ENCODE results near the gene SLC37A1.
A peak's percentile ranks its signal among the peaks of the same experiment; 100 is the strongest.

The SLC37A1 gene

DNA sequence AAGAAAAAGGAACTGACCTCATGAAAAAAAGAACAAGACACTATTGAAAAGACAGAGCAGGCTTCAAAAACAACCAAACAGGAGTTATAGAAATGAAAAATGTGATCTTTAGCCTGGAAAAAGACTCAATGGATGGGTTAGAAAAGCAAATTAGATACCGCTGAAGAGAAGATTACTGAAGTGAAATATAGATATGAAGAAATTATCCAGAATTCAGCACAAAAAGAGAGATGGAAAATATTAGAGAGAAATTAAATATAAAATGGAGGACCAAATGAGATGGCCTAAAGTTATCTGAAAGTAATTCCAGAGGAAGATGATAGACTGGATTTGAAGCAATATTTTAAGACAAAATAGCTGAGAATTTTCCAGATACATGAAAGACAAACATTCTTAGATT is 63.0 kb downstream of the SLC37A1 start:
- DNase-seq (ENCODE audit: low read depth in 2 of 2), result no peak

DNA sequence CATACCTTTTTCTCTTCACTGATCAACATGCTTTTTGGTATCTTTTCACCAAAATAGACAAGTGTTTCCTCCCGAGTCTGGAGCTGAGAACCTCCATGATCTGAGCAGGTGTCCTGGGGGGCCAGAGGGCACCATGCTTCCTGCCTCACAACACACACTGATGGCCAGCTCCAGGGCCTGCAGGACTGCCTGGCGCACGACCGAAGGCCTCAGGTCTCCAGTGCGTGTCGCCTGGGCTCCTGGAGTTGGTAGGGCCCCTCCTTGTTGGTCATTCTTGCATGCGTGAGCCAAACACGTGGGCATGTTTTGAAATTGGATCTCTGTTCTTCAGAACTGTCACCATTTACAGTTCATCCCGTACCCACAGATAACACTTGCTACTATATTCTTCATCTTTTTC is 64.4 kb downstream of the SLC37A1 start:
- no peak for DNase-seq (ENCODE audit: low read depth in 2 of 2)

DNA sequence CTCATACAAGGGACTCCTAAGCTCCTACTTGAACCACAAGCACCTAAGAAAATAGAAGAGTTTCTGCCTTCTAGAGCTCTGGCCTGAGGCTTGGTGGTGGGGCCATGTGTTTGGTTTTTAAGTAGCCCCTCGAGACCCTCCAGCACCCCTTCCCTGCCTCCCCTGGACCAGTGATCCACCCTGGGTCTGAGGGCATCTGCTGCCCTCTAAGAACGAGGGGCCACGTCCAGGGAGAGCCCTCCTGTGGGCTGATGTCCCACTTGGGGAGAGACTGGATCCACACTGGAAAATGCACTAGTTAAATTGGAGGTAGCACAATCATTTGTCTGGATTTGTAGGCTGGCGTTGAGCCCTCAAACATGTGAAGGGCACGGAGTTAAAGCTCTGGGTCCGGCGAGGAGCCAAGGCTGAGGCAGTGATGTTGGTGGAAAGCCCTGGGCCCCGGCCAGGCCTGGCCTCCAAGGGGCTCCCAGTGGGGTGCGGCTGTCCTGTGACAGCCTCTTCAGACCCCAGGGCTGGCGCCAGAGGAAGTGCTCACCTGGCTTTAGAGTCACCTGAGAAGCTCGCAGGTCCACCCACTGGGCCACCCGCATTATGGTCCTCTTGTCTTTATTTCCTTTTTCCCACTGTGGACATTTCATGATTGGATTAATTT is 65.2 kb downstream of the SLC37A1 start:
- no peak for DNase-seq (ENCODE audit: low read depth in 2 of 2)

DNA sequence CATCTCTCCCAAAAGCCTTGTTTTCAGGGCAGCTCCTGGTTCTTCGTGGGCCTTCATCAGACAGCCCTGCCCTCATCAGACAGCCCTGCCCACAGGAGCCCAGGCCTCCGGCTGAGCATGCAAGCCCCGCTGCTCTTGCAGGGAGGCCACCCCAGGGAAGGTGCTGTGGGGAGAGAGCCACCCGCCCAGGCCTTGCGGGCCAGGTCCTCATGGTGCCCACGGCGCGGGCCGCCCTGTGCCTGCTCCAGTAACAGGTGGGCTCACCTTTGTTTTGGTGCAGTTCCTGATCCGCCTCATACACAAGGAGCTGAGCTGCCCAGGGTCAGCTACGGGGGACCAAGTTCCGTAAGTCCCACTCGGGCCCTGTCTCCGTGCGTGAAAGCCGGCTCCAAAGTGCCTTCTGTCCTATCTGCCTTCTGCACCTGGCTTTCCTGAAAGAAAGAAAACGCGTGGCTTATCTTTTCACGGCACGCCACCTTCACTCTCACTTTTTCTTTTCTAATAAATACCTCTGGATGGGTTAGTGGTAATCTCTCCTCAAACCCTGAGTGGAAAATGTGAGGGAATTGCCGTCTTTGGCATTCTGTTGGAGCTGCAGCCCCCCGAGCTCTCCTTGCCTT is 65.9 kb downstream of the SLC37A1 start:
- DNase-seq (ENCODE audit: low read depth in 2 of 2), result no peak

DNA sequence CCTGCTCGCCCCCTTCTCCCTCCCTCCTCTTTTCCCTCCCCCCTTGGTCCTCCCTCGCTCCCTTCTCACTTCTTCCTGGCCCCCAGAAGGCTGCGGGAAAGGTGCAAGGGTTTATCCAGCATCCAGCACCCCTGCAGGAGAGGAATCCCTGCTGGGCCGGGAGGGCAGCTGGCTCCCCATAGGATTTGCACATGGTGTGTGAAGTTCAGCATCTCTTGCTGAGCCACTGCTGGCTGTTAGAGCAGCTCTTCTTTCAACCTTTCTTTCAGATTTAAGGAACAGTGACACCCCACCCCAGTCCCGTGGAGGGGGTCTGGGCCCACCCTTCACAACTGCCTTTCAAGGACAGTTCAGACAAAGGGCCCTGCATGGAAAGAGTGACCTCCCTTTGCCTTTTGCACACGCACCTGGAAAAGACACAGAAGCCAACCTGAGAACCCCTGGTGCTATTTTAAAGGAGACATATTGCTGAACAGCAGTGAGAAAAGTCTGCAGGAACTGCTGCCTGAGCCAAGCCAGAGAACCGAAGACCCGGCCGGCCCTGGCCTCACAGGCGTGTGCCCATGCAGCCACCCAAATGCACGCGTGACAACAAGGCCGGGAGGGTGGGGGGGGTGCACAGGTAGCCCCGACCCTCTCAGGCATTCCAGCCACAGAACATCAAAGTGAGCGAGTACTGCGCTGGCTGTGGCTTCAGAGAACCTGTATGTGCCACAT is 66.6 kb downstream of the SLC37A1 start:
- DNase-seq (ENCODE audit: low read depth in 2 of 2), result no peak

DNA sequence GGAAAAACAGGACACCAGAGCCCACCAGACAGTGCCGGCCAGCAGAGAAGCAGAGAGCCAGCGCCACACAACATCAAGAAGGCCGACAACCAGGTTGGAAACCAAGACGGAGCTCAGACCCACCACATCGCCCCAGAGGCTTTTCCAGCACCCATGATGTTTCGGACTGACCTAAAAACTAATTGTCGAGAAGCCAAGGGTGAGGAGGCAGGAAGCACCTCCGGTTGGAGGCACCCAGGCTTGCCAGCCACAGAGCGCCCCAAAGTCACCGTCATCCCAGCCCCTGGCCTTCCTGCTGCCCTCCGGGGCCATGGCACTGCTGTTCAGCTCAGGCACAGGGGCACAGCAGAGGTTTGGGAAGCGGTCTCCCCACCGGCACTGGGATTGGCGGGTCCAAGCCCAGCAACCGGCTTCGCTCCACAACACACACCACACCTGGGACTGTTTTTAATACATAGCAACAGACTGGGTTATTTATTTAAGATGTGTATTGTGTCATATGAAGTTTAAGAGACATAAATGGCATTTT is 67.2 kb downstream of the SLC37A1 start:
- DNase-seq (ENCODE audit: low read depth in 2 of 2), result no peak

DNA sequence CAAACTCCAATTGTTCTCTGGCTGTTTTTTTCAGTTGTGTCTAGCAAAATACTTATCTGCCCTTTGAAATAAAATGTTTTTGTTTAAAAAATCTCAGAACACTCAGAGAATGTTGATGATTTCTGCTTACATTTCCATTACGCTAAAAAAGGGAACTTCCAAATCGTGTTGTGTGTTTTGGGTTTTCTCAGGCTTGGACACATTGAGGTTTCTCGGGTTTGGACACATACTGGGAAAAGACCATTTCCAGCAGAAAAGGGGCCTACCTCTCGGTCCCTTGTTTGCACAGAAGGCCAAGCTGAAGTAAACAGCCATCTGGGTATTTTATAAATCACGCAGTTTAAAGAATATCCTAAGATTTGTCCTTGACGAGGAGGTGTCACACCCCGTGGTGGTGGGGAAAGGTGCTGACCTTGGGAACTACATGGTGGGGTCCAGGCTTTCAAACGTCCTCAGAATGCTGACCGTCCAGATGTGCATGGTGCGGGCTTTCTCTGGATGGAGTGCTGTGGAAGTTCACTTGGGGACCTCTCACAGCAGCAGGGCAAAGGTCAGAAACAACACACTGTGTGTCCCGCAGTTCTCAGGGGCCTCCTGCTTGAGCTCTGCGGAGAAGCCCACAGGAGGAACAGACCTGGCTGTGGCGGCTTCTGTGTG is 67.8 kb downstream of the SLC37A1 start:
- DNase-seq (ENCODE audit: low read depth in 2 of 2), result no peak

DNA sequence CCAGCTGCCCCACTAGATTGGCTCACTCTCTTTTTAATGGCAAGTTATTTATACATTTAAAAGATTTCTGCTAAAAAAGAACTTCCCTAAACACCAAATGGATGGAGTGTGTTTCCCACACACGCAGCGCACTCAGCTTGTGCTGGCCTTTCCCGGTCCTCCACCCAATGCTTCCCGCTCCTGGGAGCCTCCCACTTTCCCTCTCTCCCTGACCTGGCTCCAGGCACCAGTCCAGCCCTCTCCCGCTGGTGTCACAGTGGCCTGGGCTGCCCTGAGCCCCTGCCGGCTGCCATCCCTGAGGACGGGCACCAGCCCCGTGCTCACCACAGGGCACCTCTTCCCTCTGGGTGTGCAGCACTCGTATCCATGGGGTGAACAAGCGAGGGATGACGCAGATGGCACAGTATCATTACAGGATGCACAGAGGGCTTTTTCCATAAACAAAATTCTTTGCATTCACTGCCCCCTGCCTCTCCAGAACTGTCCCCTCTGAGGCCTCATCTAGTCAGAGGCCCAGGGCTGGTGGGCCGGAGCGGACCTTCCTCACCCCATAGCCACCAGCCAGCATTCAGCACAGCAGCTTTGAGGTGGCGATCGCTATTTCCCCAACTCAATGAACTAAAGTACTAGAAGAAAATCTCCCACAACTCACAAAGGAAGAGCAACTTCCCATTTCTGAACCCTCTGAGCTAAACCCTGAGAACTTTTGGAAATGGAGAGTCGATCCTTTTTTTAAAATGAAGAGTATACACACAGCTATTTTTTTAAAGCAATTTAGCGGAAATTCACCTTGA is 68.5 kb downstream of the SLC37A1 start:
- no peak for DNase-seq (ENCODE audit: low read depth in 2 of 2)

DNA sequence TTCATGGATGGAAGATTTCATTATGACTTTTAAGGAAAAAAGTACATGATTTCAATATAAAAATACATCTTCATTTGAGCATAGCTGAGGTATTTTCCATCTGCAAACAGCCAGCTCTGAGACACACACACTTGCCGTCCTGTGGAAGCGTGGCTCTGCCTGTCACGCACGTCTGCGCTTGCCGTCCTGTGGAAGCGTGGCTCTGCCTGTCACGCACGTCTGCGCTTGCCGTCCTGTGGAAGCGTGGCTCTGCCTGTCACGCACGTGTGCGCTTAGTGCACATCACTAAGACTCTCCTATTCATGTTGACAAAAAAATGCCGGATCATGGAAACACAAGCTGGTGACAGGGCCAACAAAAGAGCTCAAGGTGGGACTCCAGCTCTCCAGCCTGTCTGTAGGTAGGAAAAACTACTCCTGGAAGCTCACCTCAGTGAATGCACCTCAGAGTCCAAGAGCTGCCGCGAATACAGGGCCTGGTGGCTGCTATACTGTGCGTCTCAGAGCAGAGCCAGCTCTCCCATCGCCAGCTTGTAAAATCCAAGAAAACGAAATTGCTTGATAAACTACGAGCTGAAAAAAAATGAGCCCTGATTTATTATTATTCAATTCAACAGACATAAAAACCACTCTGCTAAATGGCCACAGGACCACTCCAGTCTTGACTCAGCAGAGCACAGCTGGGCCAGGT is 69.3 kb downstream of the SLC37A1 start:
- no peak for DNase-seq (ENCODE audit: low read depth in 2 of 2)

DNA sequence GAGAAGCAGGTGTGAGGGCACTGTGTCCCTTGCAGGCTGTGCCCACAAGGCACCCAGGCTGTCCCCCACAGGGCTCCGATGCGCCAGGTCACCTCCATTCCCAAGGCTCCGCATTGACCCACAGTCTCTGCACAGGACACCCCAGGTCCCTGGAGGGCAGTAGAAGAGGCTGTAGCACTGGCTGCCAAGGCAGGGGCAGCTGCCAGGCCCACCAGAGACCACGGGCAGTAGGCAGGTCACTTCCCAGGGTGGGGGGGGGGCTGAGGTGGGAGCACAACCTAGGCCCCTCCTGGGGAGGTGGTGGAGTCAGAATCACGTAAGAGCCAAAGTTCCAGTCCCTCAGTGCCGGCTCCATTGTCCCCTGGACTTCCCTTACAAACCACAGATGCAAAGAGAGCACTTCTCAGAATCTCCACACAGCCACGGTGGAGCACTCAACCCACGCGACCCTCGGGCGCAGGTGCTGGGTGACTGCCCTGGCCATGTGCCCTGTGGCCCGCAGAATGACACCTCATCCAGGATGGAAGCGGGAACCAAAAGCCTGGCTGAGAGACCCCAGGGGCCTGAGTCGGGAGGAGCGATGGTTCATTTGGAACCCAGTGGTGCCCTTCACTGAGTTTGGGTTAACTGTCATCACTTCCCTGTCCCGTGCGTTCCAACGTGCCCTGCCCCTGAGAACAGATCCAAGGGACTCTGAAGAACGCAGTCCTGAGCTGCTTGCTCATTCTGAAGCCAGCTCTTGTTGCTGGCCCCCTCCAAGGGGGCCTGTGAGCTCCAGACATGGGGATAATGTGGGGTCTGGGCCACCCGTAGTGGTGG is 70.0 kb downstream of the SLC37A1 start:
- no peak for DNase-seq (ENCODE audit: low read depth in 2 of 2)

DNA sequence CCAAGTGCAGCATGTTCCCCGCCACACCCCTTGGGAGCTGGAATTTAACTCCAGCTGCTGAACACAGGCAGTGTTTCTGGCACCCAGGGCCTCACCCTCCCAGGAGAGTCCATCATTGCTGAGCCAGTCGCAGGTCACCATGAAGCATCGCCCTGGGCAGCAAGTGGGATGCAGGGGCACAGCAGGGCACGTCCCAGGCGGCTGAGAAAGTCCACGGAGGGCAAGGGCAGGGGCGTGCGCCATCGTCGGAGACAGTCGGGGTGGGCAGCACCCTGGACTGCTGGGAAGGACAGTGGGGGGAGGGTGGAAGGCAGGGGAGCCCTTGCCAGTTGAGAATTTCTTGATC is 70.6 kb downstream of the SLC37A1 start:
- no peak for DNase-seq (ENCODE audit: low read depth in 2 of 2)

DNA sequence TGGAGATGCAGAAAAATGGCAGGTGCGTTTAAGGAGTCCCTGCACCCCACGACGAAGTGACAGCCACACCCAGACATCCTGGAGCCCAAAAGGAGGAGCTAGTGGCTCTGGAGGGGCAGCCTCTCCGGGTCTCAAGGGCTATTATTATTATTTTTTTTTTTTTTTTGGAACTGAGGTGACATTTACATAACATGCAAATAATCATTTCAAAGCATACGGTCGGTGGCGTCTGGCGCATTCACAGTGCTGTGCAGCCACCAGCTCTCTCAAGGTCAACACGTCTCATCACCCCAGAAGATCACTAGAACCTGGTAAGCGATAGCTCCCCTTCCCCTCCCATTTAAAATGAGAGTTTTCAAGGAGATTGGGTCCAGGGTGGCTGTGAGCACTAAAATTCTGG is 72.2 kb downstream of the SLC37A1 start:
- no peak for DNase-seq (ENCODE audit: low read depth in 2 of 2)

DNA sequence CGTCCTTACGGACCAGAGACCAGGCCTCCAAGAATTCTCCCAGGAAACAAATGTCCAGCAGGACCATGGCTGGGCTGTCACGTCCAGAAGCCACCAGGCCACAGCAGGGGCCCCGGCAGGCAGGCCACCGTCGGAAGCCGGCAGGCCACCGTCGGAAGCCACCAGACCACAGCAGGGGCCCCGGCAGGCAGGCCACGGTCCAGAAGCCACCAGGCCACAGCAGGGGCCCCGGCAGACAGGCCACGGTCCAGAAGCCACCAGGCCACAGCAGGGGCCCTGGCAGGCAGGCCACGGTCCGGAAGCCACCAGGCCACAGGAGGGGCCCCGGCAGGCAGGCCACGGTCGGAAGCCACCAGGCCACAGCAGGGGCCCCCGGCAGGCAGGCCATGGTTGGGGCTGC is 72.8 kb downstream of the SLC37A1 start:
- DNase-seq (ENCODE audit: low read depth in 2 of 2), result no peak

DNA sequence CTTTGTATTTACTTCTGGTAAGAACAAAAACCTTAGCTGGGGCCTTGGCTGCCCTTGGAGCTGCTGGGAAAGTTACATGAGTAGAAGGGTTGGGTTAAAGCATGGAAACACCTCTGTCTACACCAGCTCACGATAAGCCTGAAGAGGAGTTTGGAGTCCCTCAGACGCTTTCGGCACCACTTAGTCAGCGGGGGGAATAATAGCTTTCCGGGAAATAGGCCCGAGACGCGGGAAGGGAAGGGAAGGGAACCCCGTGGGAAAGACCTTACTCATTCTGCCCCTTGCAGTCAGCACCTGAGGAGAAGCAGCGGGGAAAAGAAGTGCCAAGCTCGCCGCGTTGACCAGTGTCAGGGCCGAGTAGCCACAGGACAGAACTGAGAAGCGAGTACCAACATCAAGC is 73.4 kb downstream of the SLC37A1 start:
- DNase-seq (ENCODE audit: low read depth in 2 of 2), result no peak

DNA sequence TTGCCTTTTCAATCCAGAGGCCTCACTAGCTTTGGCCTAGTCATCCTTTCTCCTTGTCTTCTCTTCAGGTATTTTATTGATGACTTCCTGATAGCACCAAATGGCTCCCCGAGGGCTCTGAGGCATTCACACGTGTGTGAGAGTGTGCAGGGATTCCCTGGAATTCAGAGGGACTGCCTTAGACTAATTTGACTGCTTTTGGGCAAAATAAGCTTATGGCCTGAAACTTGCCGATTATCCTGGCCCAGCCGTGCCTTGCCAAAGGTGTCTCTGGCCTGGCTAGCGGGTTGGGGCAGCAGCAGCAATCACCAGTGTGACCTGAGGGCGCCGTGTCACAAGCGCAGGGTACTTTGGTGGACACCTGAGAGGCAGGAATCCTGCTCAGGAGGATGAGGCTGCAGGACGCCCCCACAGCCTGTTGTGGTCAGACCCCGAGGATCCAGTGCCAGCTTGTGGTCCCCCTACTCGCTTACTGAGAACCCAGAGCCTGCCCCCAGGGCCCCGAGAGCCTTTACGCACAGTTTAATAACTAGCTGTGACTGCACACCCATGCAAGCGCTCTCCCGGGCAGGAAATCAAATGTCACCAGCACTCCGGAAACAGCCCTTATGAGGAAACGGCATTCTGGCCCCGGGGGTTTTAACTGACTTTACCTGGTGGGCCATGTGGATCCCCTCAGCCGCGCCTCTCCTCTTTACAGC is 76.9 kb downstream of the SLC37A1 start:
- DNase-seq (ENCODE audit: low read depth in 2 of 2), result no peak

DNA sequence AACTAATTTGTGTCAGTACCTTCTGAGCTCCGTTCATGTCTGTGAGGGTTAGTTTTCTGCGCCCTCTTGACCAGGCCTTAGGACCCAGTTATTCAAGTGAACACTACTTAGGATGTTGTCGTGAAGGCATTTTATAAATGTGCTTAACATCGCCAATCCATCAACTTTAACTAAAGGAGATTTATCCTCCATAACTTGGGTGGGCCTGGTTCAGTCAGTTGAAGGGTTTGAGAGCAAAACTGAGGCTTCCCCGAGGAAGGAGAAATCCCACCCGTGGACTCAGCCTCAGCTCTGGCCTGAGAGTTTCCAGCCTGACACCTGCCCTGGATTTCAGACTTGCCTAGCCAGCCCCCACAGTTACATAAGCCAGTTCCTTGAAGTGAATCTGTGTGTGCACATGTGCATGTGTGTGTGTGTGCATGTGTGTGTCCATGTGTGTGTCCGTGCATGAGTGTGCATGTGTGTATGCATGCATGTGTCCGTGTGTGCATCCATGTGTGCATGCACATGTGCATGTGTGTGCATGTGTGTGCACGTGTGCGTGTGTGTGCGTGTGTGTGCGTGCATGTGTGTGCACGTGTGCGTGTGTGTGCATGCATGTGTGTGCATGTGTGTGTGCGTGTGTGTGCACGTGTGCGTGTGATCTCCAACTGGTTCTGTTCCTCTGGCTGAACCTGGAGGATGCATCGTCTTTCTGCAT is 77.7 kb downstream of the SLC37A1 start:
- DNase-seq (ENCODE audit: low read depth in 2 of 2), result no peak

DNA sequence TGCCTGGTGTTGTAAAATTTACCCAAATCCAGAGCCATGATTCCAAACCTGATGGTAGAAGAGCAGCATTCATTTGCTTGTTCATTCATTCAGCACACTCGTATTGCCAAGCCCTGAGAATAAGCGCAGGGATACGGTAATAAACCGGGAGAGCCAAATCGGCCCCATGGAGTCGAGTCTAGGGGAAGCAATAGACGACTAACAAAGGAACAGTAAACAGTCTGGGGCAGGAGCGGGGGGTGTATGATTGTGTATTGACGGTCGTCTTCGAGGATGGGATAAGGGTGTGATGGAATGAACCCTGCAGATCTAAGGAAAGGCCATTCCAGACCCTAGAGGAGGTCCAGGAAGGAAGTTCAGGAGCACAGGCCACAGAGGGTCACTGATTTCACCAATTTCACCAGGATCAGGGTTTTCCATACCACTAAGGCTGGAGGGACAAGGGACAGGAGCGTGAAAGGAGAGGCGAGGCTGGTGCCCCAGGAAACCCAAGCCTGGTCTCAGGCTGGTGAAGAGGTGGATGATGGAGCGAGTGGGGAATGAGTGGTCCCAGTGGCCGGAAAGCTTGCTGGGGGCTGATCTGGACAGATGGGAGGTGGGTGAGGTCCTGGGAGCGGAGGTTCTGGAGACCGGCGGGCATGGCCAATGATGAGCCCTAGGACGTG is 78.6 kb downstream of the SLC37A1 start:
- DNase-seq (ENCODE audit: low read depth in 2 of 2), result no peak

DNA sequence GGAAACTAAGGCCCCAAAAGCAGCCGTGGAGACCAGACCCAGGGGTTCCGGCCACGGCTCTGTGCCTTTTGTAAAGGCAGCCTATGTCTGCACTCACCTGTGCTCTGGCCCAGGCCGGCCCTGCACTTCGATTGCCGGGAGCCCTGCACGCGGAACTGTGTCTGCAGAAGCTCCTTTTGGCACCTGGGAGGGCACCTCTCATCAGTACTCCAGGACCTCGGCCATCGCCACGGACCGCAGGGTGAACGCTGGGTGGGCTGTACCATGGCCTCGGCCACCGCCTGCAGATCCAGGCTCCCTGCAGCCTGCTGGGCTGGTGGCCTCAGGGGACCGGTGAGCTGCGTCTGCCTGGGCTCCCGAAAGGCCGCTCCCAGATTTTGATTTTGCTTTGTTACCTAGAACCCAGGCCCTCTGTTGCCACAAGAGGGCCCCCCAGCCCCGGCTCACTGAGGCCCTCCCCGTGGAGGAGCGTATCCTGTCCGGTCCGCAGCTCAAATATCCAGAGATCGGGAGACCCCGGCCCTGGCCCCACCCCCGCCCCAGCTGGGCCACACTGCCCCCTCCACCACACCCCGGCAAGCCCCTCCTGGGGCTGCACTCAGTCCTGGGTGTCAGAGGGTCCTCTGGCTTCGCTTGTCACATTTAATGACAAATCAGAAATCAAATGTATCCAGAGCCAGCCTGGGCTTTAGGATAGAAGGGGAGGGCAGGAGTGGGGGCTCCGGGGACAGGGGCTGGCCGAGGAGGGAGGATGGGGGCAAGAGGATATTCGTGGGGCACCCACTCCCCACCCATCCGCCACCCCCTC is 79.6 kb downstream of the SLC37A1 start:
- peak; percentile 20 to 49 for DNase-seq (ENCODE audit: low read depth in 2 of 2)

All from stimulated activated CD8-positive, alpha-beta memory T cell treated with anti-CD3 and anti-CD28 coated beads, Interleukin-7, amount 100 ng/mL, for 1 hour (primary cell).